ENCODE measurements around the gene CDHR2.
"Not testable (repeated sequence)": the region's sequence is repeated elsewhere in the genome, so short reads cannot be mapped to it uniquely, and the experiment has no call there.

CDHR2 gene

DNA sequence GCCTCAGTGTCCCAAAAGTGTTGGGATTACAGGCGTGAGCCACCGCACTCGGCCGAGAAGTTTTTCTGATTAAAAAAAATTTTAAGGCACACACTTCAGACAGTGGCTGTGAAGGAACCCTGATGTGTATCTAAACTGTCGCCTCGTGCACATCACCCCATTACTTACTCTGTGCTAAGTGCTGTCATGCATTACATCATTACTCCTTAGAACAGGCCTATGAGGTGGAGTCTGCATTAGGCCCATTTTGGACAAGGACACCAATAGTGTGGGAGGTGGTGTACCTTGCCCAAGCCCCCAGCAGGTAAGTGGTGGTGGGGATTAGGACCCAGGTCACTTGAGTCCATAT is 3.8 kb upstream of the CDHR2 start:
- in situ Hi-C loops (cut with MboI; ENCODE audit: low sequenced_read_pairs, unreplicated experiment): no loop called here
- TF ChIP-seq, protein P1, sequence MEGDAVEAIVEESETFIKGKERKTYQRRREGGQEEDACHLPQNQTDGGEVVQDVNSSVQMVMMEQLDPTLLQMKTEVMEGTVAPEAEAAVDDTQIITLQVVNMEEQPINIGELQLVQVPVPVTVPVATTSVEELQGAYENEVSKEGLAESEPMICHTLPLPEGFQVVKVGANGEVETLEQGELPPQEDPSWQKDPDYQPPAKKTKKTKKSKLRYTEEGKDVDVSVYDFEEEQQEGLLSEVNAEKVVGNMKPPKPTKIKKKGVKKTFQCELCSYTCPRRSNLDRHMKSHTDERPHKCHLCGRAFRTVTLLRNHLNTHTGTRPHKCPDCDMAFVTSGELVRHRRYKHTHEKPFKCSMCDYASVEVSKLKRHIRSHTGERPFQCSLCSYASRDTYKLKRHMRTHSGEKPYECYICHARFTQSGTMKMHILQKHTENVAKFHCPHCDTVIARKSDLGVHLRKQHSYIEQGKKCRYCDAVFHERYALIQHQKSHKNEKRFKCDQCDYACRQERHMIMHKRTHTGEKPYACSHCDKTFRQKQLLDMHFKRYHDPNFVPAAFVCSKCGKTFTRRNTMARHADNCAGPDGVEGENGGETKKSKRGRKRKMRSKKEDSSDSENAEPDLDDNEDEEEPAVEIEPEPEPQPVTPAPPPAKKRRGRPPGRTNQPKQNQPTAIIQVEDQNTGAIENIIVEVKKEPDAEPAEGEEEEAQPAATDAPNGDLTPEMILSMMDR (IDR thresholded peaks at IDR 0.05; ENCODE audit: borderline replicate concordance, control extremely low read depth, extremely low read depth, insufficient read depth, missing control alignments): no peak
- DNase-seq (ENCODE audit: low spot score): no peak

DNA sequence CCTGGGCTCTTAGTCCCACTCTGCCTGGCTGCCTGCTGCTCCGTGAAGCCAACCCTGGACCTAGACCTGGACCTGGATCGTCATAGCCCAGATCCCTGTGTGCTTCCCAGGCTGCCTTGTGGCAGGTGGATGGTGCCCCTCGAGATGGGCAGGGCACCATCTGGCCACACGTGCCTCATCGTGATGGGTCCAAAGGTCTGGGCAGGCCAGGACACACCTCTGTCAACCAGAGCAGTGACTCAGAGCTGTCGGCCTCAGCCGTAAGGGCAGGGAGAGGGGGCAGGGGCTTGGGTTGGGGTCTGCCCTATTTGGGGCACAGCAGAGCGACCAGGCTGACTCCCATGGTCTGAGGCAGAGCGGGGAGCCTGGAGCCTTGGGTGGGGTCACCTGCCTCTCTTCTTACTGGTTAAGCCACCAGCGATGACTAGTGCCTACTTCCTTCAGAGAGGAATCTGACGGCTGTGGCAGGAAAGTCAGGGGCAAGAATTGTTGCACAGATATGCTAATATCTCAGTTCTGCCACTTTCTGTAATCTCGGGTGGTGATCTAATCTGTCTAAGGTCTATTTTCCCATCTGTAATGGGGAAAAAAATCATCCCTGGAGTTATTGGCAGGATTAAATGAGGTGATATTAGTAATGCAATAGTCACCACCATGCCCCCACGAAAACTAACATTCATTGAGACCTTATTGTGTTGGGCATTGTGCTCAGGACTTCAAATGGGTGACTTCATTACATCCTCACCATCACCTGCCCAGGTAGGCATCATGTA is 3.2 kb upstream of the CDHR2 start:
- TF ChIP-seq, protein P1 (IDR thresholded peaks at IDR 0.05; ENCODE audit: borderline replicate concordance, control extremely low read depth, extremely low read depth, insufficient read depth, missing control alignments): no peak
- in situ Hi-C loops (cut with MboI; ENCODE audit: low sequenced_read_pairs, unreplicated experiment): no loop called here

DNA sequence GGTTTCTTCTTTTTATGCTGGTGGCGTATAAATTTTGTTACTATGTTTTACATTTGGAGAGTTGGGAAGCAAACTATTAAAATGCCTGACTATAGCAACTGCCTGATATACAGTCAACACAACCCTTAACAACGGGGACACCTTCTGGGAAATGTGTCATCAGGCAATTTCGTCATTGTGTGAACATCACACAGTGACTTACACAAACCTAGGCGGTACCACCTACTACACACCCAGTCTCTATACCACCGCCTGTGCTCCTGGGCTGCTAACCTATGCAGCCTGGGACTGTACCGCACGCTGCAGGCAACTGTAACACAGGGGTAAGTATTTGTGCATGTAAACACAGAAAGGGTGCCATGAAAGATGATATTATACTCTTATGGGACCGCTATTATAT is 1.3 kb upstream of the CDHR2 start:
- TF ChIP-seq, protein P1 (IDR thresholded peaks at IDR 0.05; ENCODE audit: borderline replicate concordance, control extremely low read depth, extremely low read depth, insufficient read depth, missing control alignments): no peak
- in situ Hi-C loops (cut with MboI; ENCODE audit: low sequenced_read_pairs, unreplicated experiment): no loop called here
- DNase-seq (ENCODE audit: low spot score): no peak

More for the DNA sequence above, 3.2 kb upstream of the CDHR2 start:
- DNase-seq (ENCODE audit: low spot score): no peak

DNA sequence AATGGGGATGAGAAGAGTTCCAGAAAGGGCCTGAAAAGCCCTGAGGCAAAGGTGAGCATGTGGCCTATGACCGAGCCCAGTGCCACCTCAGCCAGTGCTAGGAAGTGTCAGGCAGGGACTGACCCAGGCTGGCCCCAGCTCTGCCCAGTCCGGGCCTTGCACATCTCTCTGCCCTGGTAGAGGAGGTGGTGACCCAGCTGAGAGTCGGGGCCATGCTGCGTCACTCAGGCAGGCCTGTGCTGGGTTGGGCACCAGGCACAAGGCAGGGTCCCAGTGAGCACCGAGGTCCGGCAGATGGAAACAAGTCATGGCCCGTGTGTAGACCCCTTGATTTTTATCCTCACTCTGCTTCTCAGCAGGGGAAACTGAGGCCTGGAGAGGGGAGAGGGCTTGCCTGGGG is 729 bp downstream of the CDHR2 start:
- TF ChIP-seq, protein P1 (IDR thresholded peaks at IDR 0.05; ENCODE audit: borderline replicate concordance, control extremely low read depth, extremely low read depth, insufficient read depth, missing control alignments): no peak
- in situ Hi-C loops (cut with MboI; ENCODE audit: low sequenced_read_pairs, unreplicated experiment): no loop called here
- DNase-seq (ENCODE audit: low spot score): no peak

DNA sequence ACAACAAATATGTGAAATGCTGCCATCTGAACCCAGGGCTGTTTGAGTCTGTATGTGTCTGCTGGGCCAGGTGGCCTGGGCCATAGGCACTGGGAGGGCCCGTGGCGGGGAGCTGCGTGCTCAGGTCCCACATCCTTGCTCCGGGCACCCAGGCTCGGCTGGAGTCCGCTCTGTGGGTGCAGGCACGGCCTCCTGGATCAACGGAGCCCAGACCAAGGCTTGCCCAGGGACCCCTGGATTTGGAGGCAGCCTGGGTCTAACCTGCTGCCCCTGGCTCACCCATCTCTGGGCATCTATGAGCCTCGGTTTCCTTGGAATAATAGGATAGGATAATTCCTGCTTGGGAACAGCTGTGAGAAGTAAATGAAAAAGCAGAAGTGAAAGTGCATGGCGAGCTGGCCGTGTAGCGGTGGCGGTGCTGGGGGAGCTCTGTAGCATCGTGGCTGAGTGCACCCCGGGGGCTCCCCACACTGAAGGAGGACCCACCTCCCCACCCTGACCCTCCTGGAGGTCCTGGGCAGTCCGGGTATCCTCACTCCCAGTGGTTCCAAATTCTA is 1.2 kb downstream of the CDHR2 start:
- TF ChIP-seq, protein P1 (IDR thresholded peaks at IDR 0.05; ENCODE audit: borderline replicate concordance, control extremely low read depth, extremely low read depth, insufficient read depth, missing control alignments): no peak
- in situ Hi-C loops (cut with MboI; ENCODE audit: low sequenced_read_pairs, unreplicated experiment): no loop called here
- no peak for DNase-seq (ENCODE audit: low spot score)

DNA sequence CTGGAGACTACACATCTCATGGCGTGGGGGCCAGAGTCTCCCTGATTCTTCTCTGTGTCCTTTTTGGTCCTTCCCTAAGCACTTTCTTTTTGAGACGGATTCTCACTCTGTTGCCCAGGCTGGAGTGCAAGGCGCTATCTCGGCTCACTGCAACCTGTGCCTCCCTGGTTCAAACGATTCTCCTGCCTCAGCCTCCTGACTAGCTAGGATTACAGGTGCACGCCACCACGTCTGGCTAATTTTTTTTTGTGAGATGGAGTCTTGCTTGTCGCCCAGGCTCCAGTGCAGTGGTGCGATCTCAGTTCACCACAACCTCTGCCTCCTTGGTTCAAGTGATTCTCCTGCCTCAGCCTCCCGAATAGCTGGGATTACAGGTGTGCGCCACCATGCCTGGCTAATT is 1.8 kb downstream of the CDHR2 start:
- in situ Hi-C loops (cut with MboI; ENCODE audit: low sequenced_read_pairs, unreplicated experiment): not testable (repeated sequence)

DNA sequence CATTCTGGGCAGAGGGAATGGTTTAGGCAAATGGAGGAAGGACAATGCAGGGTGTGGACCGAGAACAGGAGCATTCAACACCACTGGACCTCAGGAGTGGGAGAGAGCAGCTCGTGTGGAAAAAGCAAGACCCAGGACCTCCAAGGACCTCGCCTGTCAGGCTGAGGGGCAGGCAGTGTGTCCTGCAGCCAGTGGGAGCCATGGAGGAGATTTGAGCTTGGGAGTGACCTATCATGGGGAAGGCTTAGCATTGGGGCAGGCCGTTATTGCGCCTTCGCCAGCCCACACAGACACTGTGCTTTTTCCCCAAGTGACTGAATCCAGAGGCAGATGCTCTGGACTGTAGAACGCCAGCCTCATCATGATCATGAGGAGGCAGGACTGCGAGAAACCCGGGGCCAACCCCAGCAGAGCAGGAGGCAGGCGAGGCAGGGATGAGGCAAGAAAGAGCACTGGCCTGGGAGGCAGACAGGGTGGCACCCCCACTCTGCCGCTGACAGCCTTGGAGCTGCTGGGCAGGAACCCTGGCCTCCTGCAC is 3.3 kb downstream of the CDHR2 start:
- DNase-seq (ENCODE audit: low spot score): no peak
- in situ Hi-C loops (cut with MboI; ENCODE audit: low sequenced_read_pairs, unreplicated experiment): no loop called here
- TF ChIP-seq, protein P1 (IDR thresholded peaks at IDR 0.05; ENCODE audit: borderline replicate concordance, control extremely low read depth, extremely low read depth, insufficient read depth, missing control alignments): no peak

More for the DNA sequence above, 1.8 kb downstream of the CDHR2 start:
- DNase-seq (ENCODE audit: low spot score): not testable (repeated sequence)

Data from GM13976 (cell line).